Colonic mucosa (tissue), 4 donors: ENCODE results near the gene BIVM. TPM values are rescaled to one million over a fixed set of nuclear protein-coding genes. Genes with fewer than 3 reads are reported as not detected.

Source experiments
- DNase-seq: peaks from one replicate; pipeline ENCODE4 v3.0.0-alpha.2; 2020
- H3K27ac ChIP-seq: fragments of 200-600 bp; one replicate; pipeline ENCODE4 v1.8.0; 2021
- H3K27me3 ChIP-seq: fragments of 200-600 bp; one replicate; pipeline ENCODE4 v1.8.0; 2021
- H3K36me3 ChIP-seq: fragments of 200-600 bp; one replicate; pipeline ENCODE4 v1.8.0; 2021
- H3K4me1 ChIP-seq: fragments of 200-600 bp; one replicate; pipeline ENCODE4 v1.8.0; 2021; ENCODE audit warnings: mild to moderate bottlenecking
- H3K4me3 ChIP-seq: fragments of 200-600 bp; one replicate; pipeline ENCODE4 v1.8.0; 2021
- H3K9ac ChIP-seq, 2 donors: one replicate each; pipeline ENCODE4 v1.7.0; 2013; ENCODE audit warnings: control low read depth in 2 of 2, low read depth in 2 of 2, low read length in 2 of 2
- H3K9me3 ChIP-seq: fragments of 200-600 bp; one replicate; pipeline ENCODE4 v1.8.0; 2021
- intact Hi-C: fragments of 100-400 bp; cut with DNase I; formaldehyde crosslinking; loops from one replicate; pipeline ENCODE4 v1.14.1; 2022
- total RNA-seq, 2 donors: library from RNA; stranded (reverse); fragmentation: NEBNext Ultra II Directional in 1 of 2; extraction: Animal tissue kit (Norgen Biotek cat#: 25700) in 1 of 2; gene quantifications; one replicate each; pipeline ENCODE4 v1.2.1, GENCODE V29; 2021
- TF ChIP-seq, protein P1 (sequence below): fragments of 200-600 bp; IDR thresholded peaks from one replicate; pipeline ENCODE4 v1.8.0; 2022; ENCODE audit warnings: antibody characterized with exemption, mild to moderate bottlenecking
- donor health status: healthy.
- donor health status: DM: no; HTN: no; CAD: no.
- donor health status: DM: no; HTN: no; CAD: no.

Gene BIVM
- total RNA-seq, 2 donors from 2014 or later, result 11.8 to 15.5 TPM

DNA sequence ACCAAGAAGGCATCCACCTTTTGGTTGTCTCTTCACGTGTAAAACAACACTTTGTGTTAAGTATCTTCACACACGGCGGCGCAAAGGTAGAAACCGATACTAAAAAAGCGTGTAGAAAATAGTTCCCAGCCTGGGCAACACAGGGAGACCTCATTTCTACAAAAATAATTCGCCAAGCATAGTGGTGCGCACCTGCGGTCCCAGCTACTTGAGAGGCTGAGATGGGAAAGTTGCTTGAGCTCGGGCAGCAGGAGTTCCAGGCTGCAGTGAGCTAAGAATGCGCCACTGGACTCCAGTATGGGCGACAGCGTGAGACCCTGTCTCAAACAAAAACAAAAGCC, 46.3 kb downstream of the BIVM start:
- peak overlapping the region; percentile 99 for H3K27ac ChIP-seq
- H3K4me1 ChIP-seq, result peaks cover 6% of the 10 kb centered on the region
- TF ChIP-seq, protein P1, sequence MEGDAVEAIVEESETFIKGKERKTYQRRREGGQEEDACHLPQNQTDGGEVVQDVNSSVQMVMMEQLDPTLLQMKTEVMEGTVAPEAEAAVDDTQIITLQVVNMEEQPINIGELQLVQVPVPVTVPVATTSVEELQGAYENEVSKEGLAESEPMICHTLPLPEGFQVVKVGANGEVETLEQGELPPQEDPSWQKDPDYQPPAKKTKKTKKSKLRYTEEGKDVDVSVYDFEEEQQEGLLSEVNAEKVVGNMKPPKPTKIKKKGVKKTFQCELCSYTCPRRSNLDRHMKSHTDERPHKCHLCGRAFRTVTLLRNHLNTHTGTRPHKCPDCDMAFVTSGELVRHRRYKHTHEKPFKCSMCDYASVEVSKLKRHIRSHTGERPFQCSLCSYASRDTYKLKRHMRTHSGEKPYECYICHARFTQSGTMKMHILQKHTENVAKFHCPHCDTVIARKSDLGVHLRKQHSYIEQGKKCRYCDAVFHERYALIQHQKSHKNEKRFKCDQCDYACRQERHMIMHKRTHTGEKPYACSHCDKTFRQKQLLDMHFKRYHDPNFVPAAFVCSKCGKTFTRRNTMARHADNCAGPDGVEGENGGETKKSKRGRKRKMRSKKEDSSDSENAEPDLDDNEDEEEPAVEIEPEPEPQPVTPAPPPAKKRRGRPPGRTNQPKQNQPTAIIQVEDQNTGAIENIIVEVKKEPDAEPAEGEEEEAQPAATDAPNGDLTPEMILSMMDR, result no peak
- H3K4me3 ChIP-seq, result peak overlapping the region; percentile 91
- no peaks in the 10 kb centered on the region for H3K27me3 ChIP-seq
- intact Hi-C loops, result loop anchor here (5.0 to 10.0 kb wide), 4 partner anchors 48 to 263 kb away; partner anchors contain the start of genes BIVM, POGLUT2, TEX30 and TPP2
- H3K9ac ChIP-seq, result peak overlapping the region; percentile 58 to 99
- no peaks in the 10 kb centered on the region for H3K9me3 ChIP-seq
- no peak for DNase-seq
- no peaks in the 10 kb centered on the region for H3K36me3 ChIP-seq

DNA sequence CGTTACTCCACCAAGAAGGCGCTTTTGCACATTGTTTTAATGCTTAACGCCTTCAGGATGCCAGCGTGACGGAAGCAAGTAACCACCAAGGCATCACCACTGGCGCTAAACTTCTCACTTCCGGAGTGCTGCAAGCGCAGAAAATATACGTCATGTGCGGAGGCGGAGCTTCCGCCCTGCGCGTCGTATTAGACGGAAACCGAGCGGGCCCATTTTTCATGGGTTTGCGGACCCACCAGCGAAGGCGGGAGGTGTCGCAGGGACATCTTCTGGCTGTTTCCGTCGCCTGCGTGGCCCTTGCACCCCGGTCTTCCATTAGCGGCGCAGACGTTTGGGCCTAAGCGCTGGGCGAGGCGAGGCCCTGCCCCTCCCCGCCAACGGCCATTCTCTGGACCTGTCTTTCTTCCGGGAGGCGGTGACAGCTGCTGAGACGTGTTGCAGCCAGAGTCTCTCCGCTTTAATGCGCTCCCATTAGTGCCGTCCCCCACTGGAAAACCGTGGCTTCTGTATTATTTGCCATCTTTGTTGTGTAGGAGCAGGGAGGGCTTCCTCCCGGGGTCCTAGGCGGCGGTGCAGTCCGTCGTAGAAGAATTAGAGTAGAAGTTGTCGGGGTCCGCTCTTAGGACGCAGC, 46.8 kb downstream of the BIVM start, which contains the start of gene ERCC5:
TSS of gene ERCC5 (plus strand) at position 403 of the 631 bp plus-strand sequence. CDS start 235 bp downstream, outside the sequence.
- peak; percentile 94 for DNase-seq
- TF ChIP-seq, protein P1, result no peak
- intact Hi-C loops, result loop anchor here (5.0 to 10.0 kb wide), 4 partner anchors 48 to 263 kb away; partner anchors contain the start of genes BIVM, POGLUT2, TEX30 and TPP2

GRCh38 chr13:102846261-102847015, 47.5 kb downstream of the BIVM start:
- intact Hi-C loops, result loop anchor here (5.0 to 10.0 kb wide), 4 partner anchors 49 to 264 kb away; partner anchors contain the start of genes BIVM, POGLUT2, TEX30 and TPP2
- Histone ChIP-seq H3K9me3 (no peaks in the 10 kb centered on the region), H3K36me3 (no peaks in the 10 kb centered on the region), H3K4me3 (peak overlapping the region; percentile 91), H3K27me3 (no peaks in the 10 kb centered on the region), H3K9ac (peak overlapping the region; percentile 96 to 99), H3K27ac (peak overlapping the region; percentile 99), H3K4me1 (peaks cover 6% of the 10 kb centered on the region)
- peak; percentile 57 for DNase-seq
- TF ChIP-seq, protein P1, result no peak

More for the DNA sequence above, 46.8 kb downstream of the BIVM start, which contains the start of gene ERCC5:
- Histone ChIP-seq H3K27ac (peak within 1 kb of the TSS; percentile 99), H3K4me3 (peak within 1 kb of the TSS; percentile 91), H3K27me3 (no peaks in the 10 kb centered on the region), H3K36me3 (no peaks in the 10 kb centered on the region), H3K9me3 (no peaks in the 10 kb centered on the region), H3K4me1 (peaks cover 6% of the 10 kb centered on the region), H3K9ac (peak within 1 kb of the TSS; percentile 96 to 99)

DNA sequence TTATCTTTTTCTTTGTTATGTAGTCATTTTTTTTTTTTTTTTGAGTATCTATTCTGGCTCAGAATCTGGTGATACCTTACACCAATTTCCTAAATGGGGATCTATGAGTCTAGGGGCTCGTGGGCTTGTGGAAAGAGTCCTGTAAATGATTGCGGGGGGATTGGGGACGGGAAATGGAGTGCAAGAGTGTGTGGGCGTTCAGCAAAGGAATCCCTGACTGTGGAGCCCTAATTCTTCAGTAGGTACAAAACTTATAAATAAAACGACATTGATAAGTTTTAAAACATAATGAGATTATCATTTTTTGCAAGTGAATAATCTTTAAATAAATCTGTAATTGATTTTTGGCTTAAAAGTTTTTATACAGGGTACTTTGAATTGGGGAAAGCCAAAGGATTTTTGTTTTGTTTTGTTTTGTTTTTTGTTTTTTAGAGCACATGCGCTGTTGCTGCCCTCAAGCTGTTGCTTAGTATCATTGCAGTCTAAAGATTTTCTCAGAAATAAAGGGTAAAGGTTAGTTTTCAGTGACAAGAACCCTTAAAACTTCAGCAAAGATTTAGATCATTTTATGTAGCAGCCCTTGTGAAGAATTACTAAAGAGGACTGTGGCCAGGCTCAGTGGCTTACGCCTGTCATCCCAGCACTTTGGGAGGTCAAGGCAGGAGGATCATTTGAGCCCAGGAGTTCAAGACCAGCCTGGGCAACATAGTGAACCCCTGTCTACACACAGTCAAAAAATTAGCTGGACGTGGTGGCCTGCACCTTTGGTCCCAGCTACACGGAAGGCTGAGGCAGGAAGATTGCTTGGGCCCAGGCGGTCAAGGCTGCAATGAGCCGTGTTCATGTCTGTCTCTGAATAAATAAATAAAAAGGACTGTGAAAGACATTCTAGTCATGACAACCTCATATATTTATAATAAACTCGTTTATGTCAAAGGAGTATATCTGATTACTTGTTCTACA, 48.6 kb downstream of the BIVM start:
- H3K4me3 ChIP-seq, result peak overlapping the region; percentile 91
- intact Hi-C loops, result loop anchor here (5.0 to 10.0 kb wide), 4 partner anchors 50 to 265 kb away; partner anchors contain the start of genes BIVM, POGLUT2, TEX30 and TPP2
- no peak for DNase-seq
- no peaks in the 10 kb centered on the region for H3K27me3 ChIP-seq
- H3K27ac ChIP-seq, result peak overlapping the region; percentile 99
- peak overlapping the region; percentile 28 to 99 for H3K9ac ChIP-seq
- H3K4me1 ChIP-seq, result peaks cover 6% of the 10 kb centered on the region
- peaks cover 2% of the 10 kb centered on the region for H3K36me3 ChIP-seq
- H3K9me3 ChIP-seq, result no peaks in the 10 kb centered on the region
- TF ChIP-seq, protein P1, result peak; percentile 72
